HG03571 (cell line): Measurements from ENCODE around the gene SLCO2A1.

ENCODE experiments used
- ATAC-seq: cut with Tn5 transposase; IDR thresholded peaks from one replicate; pipeline ENCODE4 v1.9.1; 2021; ENCODE audit not compliant: unreplicated experiment

The SLCO2A1 gene

DNA sequence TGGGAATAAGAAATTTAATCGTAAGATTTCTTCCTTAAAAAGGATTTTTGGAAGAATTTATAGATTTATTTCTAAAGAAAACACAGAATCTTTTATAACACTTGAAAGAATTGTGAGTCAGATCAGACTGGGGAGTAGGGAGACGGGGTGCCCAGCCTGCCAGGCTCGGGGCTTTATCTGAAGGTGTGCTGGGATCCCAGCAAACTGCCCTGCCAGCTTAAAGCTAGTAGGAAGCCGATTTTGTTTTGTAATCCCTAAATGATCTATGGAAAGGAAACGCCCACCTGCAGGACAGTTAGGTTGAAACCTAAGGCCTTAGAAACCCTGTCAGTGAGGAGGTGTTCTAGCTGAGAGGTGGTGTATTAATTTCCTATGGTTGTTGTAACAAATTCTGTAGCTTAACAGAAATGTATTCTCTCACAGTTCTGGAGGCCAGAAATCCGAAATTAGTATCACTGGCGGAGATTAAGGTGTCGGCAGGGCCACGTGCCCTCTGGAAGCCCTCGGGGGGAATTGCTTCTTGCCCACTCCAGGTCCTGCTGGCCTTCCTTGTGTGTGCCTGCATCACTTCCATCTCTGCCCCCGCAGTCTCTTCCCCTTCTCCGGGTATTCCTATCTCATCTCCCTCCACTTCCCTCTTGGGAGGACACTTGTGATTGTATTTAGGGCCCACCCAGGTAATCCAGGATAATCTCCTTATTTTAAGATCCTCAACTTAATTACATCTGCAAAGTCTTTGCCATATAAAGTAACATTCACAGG is 114.7 kb downstream of the SLCO2A1 start:
- no peak for ATAC-seq

DNA sequence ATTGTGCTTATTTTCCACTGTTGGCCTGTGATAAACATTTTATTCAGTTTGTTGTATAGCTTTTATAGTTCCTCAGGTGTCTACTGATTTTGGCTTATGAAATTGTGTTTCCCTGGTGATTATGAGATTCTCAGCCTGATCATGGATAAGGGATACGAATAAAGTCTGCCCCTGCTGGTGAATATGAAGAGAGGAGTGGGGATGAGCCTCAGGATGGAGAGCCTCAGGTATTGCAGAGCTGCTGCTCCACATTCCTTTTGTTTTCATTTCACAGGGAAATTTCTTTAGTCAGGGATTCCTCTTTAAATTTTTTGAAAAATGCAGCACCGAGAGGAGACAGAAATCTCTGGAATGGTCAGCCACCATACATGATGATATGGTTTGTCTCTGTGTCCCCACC is 119.3 kb downstream of the SLCO2A1 start:
- no peak for ATAC-seq

DNA sequence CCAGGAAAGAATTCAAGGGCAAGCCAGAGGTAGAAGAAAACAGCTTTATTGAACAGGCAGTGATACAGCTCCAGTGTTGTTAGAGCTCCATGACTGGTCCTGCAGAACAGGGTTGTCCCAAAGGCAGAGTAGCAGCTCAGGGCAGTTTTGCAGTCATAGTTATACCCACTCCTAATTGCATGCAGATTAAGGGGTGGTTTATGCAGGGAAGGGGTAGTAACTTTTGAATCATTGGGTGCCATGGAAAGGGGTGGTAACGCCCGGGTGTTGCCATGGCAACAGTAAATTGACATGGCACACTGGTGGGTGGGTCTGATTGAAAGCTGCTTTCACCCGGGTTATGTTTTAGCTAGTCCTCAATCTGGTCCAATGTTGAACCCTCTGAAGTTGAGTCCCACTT is 124.3 kb downstream of the SLCO2A1 start:
- ATAC-seq, result no peak

DNA sequence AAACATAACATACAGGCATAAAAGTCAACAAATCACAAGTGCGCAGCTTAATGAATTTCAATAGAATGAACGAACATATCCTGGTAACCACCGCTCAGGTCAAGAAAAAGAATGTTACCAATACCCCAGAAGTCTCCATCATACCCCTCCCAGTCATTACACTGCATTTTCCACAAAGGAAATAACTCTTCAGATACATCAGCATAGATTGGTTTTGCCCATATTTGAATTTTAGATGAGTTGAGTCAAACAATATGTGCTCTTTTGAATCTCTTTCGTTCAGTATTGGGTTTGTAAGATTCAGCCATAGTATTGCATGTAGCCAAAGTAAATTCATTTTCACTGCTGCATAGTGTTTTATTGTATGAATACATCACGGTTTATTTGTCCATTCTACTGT is 127.9 kb downstream of the SLCO2A1 start:
- no peak for ATAC-seq

GRCh38 chr3:133901083-133901482 is 128.6 kb downstream of the SLCO2A1 start:
- no peak for ATAC-seq

DNA sequence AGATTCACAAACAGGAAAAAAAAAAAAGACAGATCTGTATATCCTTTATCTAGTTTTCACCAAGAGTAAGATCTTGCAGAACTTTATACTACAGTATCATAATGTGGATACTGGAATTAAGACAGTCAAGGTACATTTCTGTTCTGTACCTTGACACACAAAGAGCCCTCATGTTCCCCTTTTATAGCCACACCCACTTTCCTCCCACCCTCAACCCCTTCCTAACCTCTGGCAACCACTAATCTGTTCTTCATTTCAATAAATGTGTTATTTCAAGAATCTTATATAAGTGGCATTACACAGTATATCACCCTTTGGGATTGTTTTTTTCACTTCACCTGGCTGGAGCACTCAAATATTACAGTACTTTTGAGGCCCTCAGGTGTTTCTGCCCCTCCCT is 130.4 kb downstream of the SLCO2A1 start:
- ATAC-seq, result no peak

DNA sequence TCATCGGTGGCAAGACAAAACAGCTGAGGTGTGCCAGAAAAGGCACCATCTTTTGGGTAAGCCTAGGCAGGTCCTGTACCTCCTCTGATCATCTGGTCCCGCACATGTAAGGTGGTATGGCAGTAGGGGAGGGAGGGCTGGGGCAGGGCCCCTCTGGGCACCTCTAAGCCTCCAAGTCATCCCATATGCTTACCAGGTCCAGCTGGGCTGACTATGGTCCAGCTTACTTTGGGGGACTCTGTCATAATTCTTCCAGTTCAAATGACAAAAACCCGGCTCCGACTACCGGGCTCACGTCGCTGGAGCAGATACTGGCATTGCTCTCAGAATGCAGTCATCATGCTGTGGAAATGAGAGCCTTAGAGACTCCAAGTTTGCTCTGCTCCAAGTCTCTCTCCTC is 132.2 kb downstream of the SLCO2A1 start:
- no peak for ATAC-seq

- ATAC-seq, result no peak
These were observed 133.5 kb downstream of the SLCO2A1 start for GRCh38 chr3:133896002-133896761.

DNA sequence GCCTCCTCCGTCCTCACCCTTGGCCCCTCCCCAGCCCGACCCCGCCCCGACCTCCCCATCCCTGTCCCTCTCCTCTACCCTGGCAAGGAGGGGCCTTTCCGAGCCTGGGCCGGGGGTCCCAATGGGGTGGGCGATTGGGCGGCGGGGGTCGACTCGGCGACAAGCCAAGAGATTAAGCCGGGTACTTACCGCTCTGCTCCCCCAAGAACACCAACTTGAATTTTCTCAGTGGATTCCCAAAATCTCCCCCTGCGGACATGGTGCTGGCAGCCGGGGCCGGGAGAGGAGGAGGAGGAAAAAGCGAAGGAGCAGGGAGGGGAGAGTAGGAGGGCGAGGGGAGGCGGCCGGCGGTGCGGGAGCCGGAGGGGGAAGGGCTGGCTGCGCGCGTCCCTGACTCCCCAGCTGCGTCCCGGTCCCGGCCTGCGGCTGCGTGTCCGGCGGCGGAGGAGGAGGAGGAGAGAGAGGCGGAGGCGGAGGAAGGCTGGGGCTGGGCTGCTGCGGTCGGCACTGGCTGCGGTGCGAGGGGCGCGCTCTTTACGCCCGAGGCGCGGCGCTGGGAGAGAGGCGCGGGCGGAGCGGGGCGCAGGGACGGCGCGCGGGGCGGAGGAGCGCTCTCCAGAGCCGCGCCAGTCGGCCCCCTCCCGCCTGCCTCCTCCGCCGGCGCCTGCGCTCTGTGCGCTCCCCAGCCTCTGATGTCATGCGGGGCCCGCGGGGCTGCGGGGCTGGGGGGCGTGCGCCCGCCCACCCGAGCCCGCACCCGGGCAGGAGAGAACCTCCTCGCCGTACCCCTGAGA is 134.3 kb downstream of the SLCO2A1 start, which contains the start of gene RAB6B:
TSS of gene RAB6B (minus strand) at position 675 of the 794 bp plus-strand sequence. CDS start at position 259, 416 bp downstream.
- no peak for ATAC-seq

DNA sequence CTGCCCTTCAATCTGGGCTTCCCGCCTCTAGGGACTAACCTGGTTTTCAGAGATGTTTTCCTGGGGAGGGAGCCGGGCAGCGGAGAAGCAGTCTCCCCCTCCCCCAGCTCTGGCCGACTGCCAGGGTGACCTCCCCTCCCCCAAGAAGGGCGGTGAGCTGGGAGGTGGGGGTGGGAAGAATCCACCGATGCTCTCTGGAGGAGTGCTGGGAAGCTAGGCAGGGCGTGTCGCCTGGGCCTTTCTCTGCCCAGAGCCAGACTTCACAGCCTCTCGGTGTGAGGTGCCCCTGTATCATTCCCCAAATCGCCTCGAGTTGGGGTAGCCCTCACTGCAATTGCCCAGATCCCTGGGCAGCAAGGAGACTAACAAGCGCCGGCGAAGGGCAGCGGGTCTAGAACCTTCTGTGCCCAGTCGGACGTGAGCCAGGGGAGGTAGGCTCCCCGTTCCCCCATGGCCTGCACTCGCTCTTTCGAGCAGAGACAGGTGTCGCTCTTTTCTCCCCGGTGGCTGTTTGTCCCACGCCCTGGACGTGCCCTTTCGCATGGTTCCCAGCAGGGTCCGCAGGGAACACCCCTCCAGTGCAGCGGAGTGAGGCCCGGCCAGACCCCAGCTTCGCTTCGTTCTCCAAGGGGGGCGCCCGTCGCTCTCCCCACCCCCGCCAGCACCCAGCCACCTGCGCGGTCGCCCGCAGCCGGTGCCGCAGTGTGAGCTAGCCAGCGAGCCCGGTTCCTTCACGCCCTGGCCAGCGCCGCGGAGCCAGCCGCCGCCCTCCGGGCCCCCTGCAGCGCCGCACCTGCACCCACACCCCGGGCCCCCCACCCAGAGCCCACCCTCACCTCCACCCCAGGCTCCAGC is 135.1 kb downstream of the SLCO2A1 start:
- ATAC-seq, result no peak

- ATAC-seq, result no peak
These were observed 135.9 kb downstream of the SLCO2A1 start for GRCh38 chr3:133893683-133894352.

- no peak for ATAC-seq
These were observed 137.0 kb downstream of the SLCO2A1 start for GRCh38 chr3:133892541-133893231.

DNA sequence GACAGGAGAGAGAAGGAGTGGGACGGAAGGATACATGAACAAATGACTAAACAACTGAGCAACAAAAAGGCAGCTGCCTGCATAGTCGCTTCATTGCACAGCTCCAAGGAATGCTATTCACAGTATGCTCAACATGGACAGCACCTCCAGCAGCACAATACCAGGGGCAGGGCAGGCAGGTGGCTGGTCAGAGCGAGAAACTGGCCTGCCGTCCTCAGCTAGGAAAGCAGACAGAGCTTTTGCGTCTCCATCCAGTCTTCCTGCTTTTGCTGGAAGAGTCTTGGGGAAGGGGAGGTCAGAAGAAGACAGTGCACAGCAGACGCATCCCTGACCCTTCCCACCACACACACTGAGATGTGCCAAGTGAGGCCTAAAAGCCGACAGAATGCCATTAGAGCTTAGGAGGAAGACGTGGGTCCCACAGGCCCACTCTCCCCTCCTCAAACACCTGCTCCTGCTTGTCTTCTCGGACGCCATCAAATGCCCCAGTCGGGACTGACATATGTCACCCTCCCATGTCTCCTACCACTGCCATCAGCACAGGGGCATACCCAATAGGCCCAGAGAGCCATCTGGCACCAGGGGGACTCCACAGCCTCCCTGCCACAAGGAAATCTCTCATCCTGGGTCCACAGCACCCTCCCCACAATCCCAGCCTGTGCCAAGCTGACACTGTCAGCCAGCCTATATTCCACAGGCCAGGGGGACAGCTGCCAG is 137.9 kb downstream of the SLCO2A1 start:
- no peak for ATAC-seq

GRCh38 chr3:133890972-133891644 is 138.6 kb downstream of the SLCO2A1 start:
- no peak for ATAC-seq

GRCh38 chr3:133890037-133890436 is 139.7 kb downstream of the SLCO2A1 start:
- ATAC-seq, result no peak

DNA sequence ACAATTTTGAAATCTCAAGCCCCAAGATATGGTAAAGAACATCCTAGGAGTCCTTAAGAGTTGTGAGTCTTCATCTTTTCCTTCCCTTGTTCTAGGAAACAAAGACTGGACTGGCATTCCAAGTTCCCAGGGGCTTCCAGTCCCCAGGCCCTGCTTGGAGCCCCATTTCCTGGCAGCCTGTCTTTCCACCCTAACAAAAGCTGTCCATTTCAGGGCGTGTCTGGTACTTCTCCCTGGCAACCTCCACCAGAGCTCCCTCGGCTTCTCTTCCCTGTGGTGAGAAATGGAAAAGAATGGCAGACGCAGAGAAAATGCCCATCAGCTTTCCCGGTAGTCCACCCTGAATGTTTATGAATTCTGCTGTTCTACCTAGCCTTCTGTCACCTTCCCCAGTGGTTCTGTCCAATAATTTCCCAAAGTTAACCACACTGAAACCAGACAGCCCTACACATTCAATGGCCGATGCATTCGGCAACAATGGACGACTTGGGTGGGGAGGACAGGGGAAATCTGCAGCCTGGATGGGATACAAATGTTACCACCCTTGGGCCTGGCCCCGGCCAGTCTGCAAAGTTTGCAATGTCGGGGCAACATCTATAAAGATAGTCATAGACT is 140.9 kb downstream of the SLCO2A1 start:
- ATAC-seq, result no peak

DNA sequence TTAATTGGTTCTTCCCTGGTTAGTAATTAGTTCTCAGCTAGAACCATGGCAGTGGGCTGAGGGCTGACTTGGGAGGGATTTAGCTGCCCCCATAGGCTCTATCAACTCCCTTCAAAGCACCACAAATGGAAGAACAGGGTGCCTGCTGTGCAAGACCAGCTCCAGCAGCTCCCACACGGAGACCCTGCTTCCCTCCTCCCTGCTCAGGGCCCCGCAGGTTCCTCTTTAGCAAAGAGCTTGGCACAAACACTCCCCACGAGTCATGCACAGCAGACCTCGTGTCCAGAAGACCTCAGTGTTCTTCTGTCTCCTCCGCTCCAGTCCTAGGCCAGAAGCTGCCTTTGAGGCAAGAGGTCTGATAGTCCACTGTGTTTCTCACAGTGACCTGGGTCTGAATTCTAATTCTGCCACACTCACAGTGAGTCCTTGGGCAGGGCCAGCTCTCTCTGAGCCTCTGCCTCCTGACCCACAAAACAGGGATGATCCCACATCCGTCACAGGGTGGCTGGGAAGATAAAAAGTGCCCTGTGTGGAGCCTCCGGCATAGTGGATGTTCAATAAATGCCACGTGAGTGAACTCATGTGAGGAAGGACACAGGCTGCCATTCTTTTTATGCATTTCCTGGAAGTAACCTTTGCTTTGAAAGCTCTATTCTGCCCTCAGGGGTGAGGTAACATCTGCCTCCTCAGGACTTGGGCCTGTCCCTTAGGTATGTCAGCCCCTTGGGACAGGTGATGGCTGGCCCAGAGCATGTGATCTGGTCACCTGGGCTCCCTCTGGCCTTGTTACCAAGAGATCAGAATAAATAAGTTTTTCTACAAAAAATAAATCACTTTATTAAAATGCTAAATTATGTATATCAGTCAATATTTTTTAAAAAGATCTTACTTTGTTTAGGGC is 141.7 kb downstream of the SLCO2A1 start:
- ATAC-seq, result no peak
